H9 (cell line): ENCODE data around the gene PLXNA2. TPM values are rescaled to one million over a fixed set of nuclear protein-coding genes. Genes with fewer than 3 reads are reported as not detected.

Source experiments
- DNase-seq: peaks from one replicate; pipeline ENCODE4 v3.0.0-alpha.2; 2017
- H2AFZ ChIP-seq: one replicate; pipeline ENCODE4 v1.6.1; 2013; ENCODE audit warnings: mild to moderate bottlenecking, low read length, control low read depth, moderate library complexity
- H2AK5ac ChIP-seq: 2 replicates; pipeline ENCODE4 v1.6.1; 2013; ENCODE audit warnings: low read length, control low read depth, mixed read lengths; ENCODE audit not compliant: insufficient read length
- H2BK120ac ChIP-seq: one replicate; pipeline ENCODE4 v1.6.1; 2013; ENCODE audit warnings: low read depth, mild to moderate bottlenecking, low read length, control low read depth, inconsistent platforms; ENCODE audit not compliant: poor library complexity, severe bottlenecking
- H2BK12ac ChIP-seq: 2 replicates; pipeline ENCODE4 v1.6.1; 2013; ENCODE audit warnings: low read length, control low read depth, mixed read lengths, low read depth; ENCODE audit not compliant: insufficient read length
- H2BK15ac ChIP-seq: 2 replicates; pipeline ENCODE4 v1.6.1; 2013; ENCODE audit warnings: low read depth, low read length, control low read depth
- H2BK20ac ChIP-seq: one replicate; pipeline ENCODE4 v1.6.1; 2013; ENCODE audit warnings: low read depth, mild to moderate bottlenecking, low read length, control low read depth, inconsistent platforms; ENCODE audit not compliant: poor library complexity, severe bottlenecking
- H2BK5ac ChIP-seq: 2 replicates; pipeline ENCODE4 v1.6.1; 2013; ENCODE audit warnings: low read length, control low read depth, mixed read lengths; ENCODE audit not compliant: insufficient read length
- H3K14ac ChIP-seq: 2 replicates; pipeline ENCODE4 v1.6.1; 2013; ENCODE audit warnings: low read length, control low read depth; ENCODE audit not compliant: insufficient read depth
- H3K18ac ChIP-seq: 2 replicates; pipeline ENCODE4 v1.6.1; 2013; ENCODE audit warnings: low read depth, mild to moderate bottlenecking, mixed read lengths, low read length, control low read depth; ENCODE audit not compliant: insufficient read length
- H3K23ac ChIP-seq: 2 replicates; pipeline ENCODE4 v1.6.1; 2013; ENCODE audit warnings: low read length, control low read depth, mixed read lengths, low read depth; ENCODE audit not compliant: insufficient read length
- H3K23me2 ChIP-seq: 2 replicates; pipeline ENCODE4 v1.6.1; 2013; ENCODE audit warnings: low read depth, mild to moderate bottlenecking, mixed read lengths, low read length, control low read depth; ENCODE audit not compliant: insufficient read length, poor library complexity, severe bottlenecking
- H3K27ac ChIP-seq: 2 replicates; pipeline ENCODE4 v1.5.1; 2013; ENCODE audit warnings: low read length, control low read depth, mixed read lengths, low read depth; ENCODE audit not compliant: insufficient read length
- H3K27me3 ChIP-seq: 2 replicates; pipeline ENCODE4 v1.6.1; 2013; ENCODE audit warnings: low read length, control low read depth, inconsistent platforms; ENCODE audit not compliant: insufficient read depth
- H3K4ac ChIP-seq: 2 replicates; pipeline ENCODE4 v1.6.1; 2013; ENCODE audit warnings: low read depth, mild to moderate bottlenecking, control low read depth, inconsistent platforms, low read length, moderate library complexity
- H3K4me1 ChIP-seq: 2 replicates; pipeline ENCODE4 v1.6.1; 2013; ENCODE audit warnings: low read length, control low read depth, inconsistent platforms; ENCODE audit not compliant: insufficient read depth
- H3K4me2 ChIP-seq: 2 replicates; pipeline ENCODE4 v1.6.1; 2013; ENCODE audit warnings: low read length, control low read depth, mixed read lengths; ENCODE audit not compliant: insufficient read length, insufficient read depth
- H3K56ac ChIP-seq: 2 replicates; pipeline ENCODE4 v1.6.1; 2013; ENCODE audit warnings: low read depth, mild to moderate bottlenecking, mixed read lengths, low read length, control low read depth; ENCODE audit not compliant: insufficient read length
- H3K79me1 ChIP-seq: 2 replicates; pipeline ENCODE4 v1.6.1; 2013; ENCODE audit warnings: low read depth, mild to moderate bottlenecking, moderate library complexity, low read length, control low read depth, inconsistent platforms; ENCODE audit not compliant: insufficient read depth, poor library complexity, severe bottlenecking
- H3K79me2 ChIP-seq: 2 replicates; pipeline ENCODE4 v1.6.1; 2013; ENCODE audit warnings: low read length, control low read depth, inconsistent platforms; ENCODE audit not compliant: insufficient read depth
- H3K9ac ChIP-seq: 2 replicates; pipeline ENCODE4 v1.6.1; 2013; ENCODE audit warnings: low read length, control low read depth, mixed read lengths; ENCODE audit not compliant: insufficient read length; ENCODE audit errors: extremely low read depth
- H3K9me3 ChIP-seq: one replicate; pipeline ENCODE4 v1.6.1; 2013; ENCODE audit warnings: low read depth, low read length, inconsistent platforms; ENCODE audit not compliant: control insufficient read depth
- H3T11ph ChIP-seq: one replicate; pipeline ENCODE4 v1.6.1; 2013; ENCODE audit warnings: mild to moderate bottlenecking, low read length, control low read depth, inconsistent platforms
- H4K20me1 ChIP-seq: one replicate; pipeline ENCODE4 v1.6.1; 2013; ENCODE audit not compliant: control insufficient read depth, insufficient read length, insufficient read depth
- H4K5ac ChIP-seq: 2 replicates; pipeline ENCODE4 v1.6.1; 2013; ENCODE audit warnings: low read depth, mild to moderate bottlenecking, mixed read lengths, low read length, control low read depth; ENCODE audit not compliant: insufficient read length
- H4K8ac ChIP-seq: replicated peaks from 2 replicates; pipeline ENCODE4 v1.6.1; 2013; ENCODE audit warnings: low read length, control low read depth, mixed read lengths, low read depth; ENCODE audit not compliant: insufficient read length
- H4K91ac ChIP-seq: 2 replicates; pipeline ENCODE4 v1.6.1; 2013; ENCODE audit warnings: low read depth, mild to moderate bottlenecking, moderate library complexity, mixed read lengths, low read length, control low read depth; ENCODE audit not compliant: insufficient read length
- H3K27ac Mint-ChIP-seq, 3 experiments: 2 replicates in 2 of 3; 3 replicates in 1 of 3; pipeline ENCODE4 v1.8.0; 2020 to 2021; ENCODE audit warnings: mixed read lengths in 3 of 3, mild to moderate bottlenecking in 1 of 3, moderate library complexity in 1 of 3
- H3K27me3 Mint-ChIP-seq: 2 replicates; pipeline ENCODE4 v1.8.0; 2021; ENCODE audit warnings: low read depth, mild to moderate bottlenecking, moderate library complexity, mixed read lengths
- H3K36me3 Mint-ChIP-seq, 3 experiments: 2 replicates in 2 of 3; 3 replicates in 1 of 3; pipeline ENCODE4 v1.8.0; 2020 to 2021; ENCODE audit warnings: low read depth in 3 of 3, mixed read lengths in 3 of 3; ENCODE audit not compliant: insufficient read depth in 1 of 3
- H3K4me1 Mint-ChIP-seq, 2 experiments: 2 replicates each; pipeline ENCODE4 v1.8.0; 2020; ENCODE audit warnings: mixed read lengths in 2 of 2
- H3K4me3 Mint-ChIP-seq, 2 experiments: 2 replicates in 1 of 2; 3 replicates in 1 of 2; pipeline ENCODE4 v1.8.0; 2020 to 2021; ENCODE audit warnings: mild to moderate bottlenecking in 2 of 2, mixed read lengths in 2 of 2, moderate library complexity in 1 of 2
- H3K9me3 Mint-ChIP-seq, 2 experiments: 2 replicates in 1 of 2; 3 replicates in 1 of 2; pipeline ENCODE4 v1.8.0; 2020; ENCODE audit warnings: mild to moderate bottlenecking in 2 of 2, mixed read lengths in 2 of 2, moderate library complexity in 1 of 2
- CTCF ChIP-seq: fragments of 200-600 bp; sonication (generic); conservative IDR thresholded peaks from 3 replicates; pipeline ENCODE4 v1.8.0; 2021; ENCODE audit warnings: antibody characterized with exemption, mild to moderate bottlenecking
- WGBS: extraction: QIAGEN DNeasy Blood & Tissue Kit; methylation state at CpG from one replicate; pipeline ENCODE4 v1.1.7; 2013; ENCODE audit warnings: missing lambda C conversion rate, low lambda C conversion rate, mixed read lengths; ENCODE audit not compliant: insufficient read length; ENCODE audit errors: extremely low coverage; 5-methylcytosine and 5-hydroxymethylcytosine counted together
- total RNA-seq: library from RNA; stranded (reverse); gene quantifications from 2 replicates; pipeline ENCODE4 v1.2.1, GENCODE V29; 2021

PLXNA2 gene
- total RNA-seq, 1 experiment from 2014 or later = 0.57 TPM

GRCh38 chr1:208053661-208054060 is 190.5 kb downstream of the PLXNA2 start:
- no peak overlapping the region for H3K23ac ChIP-seq
- H3K79me2 ChIP-seq = no peaks in the 10 kb centered on the region
- H3K23me2 ChIP-seq = no peaks in the 10 kb centered on the region
- H2AFZ ChIP-seq = no peak overlapping the region
- no peaks in the 10 kb centered on the region for H3K27me3 ChIP-seq
- H2BK5ac ChIP-seq = no peak overlapping the region
- no peak overlapping the region for H3K4me2 ChIP-seq
- no peaks in the 10 kb centered on the region for H4K20me1 ChIP-seq
- no peaks in the 10 kb centered on the region for H3K9me3 Mint-ChIP-seq
- H3K9me3 ChIP-seq = no peaks in the 10 kb centered on the region
- no peak overlapping the region for H3T11ph ChIP-seq
- H2BK15ac ChIP-seq = no peak overlapping the region
- H4K8ac ChIP-seq = no peak overlapping the region
- H3K79me1 ChIP-seq = no peaks in the 10 kb centered on the region
- H3K18ac ChIP-seq = no peak overlapping the region
- no peak overlapping the region for H4K5ac ChIP-seq
- no peak overlapping the region for H3K27ac ChIP-seq
- TF ChIP-seq CTCF = no peak
- H3K36me3 Mint-ChIP-seq = no peaks in the 10 kb centered on the region
- no peak overlapping the region for H2AK5ac ChIP-seq
- H3K14ac ChIP-seq = no peak overlapping the region
- H3K4me3 Mint-ChIP-seq = no peak overlapping the region
- H3K56ac ChIP-seq = no peak overlapping the region
- H2BK12ac ChIP-seq = no peak overlapping the region
- H3K4ac ChIP-seq = no peak overlapping the region
- no peak overlapping the region for H3K9ac ChIP-seq
- DNase-seq = no peak
- H3K27me3 Mint-ChIP-seq = peaks cover 3% of the 10 kb centered on the region
- no peak overlapping the region for H2BK120ac ChIP-seq
- WGBS = no CpG with 5 or more reads among the region's 7 CpGs
- no peak overlapping the region for H2BK20ac ChIP-seq
- H4K91ac ChIP-seq = no peak overlapping the region
- H3K4me1 Mint-ChIP-seq = peaks cover 23 to 46% of the 10 kb centered on the region in 2 experiments
- no peaks in the 10 kb centered on the region for H3K4me1 ChIP-seq
- no peak overlapping the region for H3K27ac Mint-ChIP-seq
